ENCODE results near the gene OR2T1.
"Not testable (repeated sequence)": the region's sequence is repeated elsewhere in the genome, so short reads cannot be mapped to it uniquely, and the experiment has no call there.

DNA sequence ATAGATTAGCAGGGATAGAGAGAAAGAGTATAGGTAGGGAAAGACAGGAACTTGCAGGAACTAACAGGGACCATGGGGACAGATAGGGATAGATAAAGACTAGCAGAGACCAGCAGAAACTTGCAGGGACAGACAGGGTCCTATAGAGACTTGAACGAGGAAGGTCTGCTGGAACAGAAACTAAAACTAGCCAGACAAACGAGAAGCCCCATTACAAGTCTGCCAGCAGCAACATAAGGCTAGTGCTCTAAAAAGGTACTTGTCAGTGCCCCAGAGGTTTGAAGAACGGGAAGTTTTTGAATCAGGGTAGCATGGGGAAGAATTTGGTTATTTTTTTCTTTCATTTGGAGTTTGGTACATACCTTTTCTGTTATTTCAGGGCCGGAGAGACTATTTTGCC, 29.4 kb downstream of the OR2T1 start:
- TF ChIP-seq, protein P1, sequence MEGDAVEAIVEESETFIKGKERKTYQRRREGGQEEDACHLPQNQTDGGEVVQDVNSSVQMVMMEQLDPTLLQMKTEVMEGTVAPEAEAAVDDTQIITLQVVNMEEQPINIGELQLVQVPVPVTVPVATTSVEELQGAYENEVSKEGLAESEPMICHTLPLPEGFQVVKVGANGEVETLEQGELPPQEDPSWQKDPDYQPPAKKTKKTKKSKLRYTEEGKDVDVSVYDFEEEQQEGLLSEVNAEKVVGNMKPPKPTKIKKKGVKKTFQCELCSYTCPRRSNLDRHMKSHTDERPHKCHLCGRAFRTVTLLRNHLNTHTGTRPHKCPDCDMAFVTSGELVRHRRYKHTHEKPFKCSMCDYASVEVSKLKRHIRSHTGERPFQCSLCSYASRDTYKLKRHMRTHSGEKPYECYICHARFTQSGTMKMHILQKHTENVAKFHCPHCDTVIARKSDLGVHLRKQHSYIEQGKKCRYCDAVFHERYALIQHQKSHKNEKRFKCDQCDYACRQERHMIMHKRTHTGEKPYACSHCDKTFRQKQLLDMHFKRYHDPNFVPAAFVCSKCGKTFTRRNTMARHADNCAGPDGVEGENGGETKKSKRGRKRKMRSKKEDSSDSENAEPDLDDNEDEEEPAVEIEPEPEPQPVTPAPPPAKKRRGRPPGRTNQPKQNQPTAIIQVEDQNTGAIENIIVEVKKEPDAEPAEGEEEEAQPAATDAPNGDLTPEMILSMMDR (IDR thresholded peaks at IDR 0.05), result not testable (repeated sequence)
- TF ChIP-seq POLR2A (IDR thresholded peaks at IDR 0.05), result not testable (repeated sequence)

Measured in tibial nerve (tissue), 3 donors.